ENCODE data around the gene ELF1. TPM values are rescaled to one million over a fixed set of nuclear protein-coding genes. Genes with fewer than 3 reads are reported as not detected.

The ELF1 gene
- total and polyA plus RNA-seq, 2 donors (not counting 1 experiment from before 2014, with no cell fraction given): 38.5 to 41.0 TPM

GRCh38 chr13:41002606-41003005 is 16.5 kb downstream of the ELF1 start:
- no peak for DNase-seq (ENCODE audit: low read depth in 2 of 2)
- H3K9ac ChIP-seq (ENCODE audit: insufficient read depth, low read length): no peak overlapping the region
- H3K4me2 ChIP-seq (ENCODE audit: extremely low read depth, insufficient read depth, low read length): no peak overlapping the region
- H3K4me1 ChIP-seq (ENCODE audit: control insufficient read depth, extremely low read depth, insufficient read depth, low read length): no peaks in the 10 kb centered on the region
- H4K20me1 ChIP-seq (ENCODE audit: control insufficient read depth, extremely low read depth, insufficient read depth, low read length): peaks cover 1% of the 10 kb centered on the region
- no peak overlapping the region for H3K4me3 ChIP-seq (replicated peaks in 1 of 4; ENCODE audit: control extremely low read depth in 1 of 4, insufficient read depth in 1 of 4, low read depth in 3 of 4, low read length in 4 of 4)
- H3K36me3 ChIP-seq (ENCODE audit: control insufficient read depth, insufficient read depth, low read length): no peaks in the 10 kb centered on the region
- no peaks in the 10 kb centered on the region for H3K9me3 ChIP-seq (ENCODE audit: control insufficient read depth, insufficient read depth, low read depth, low read length)
- H3K27me3 ChIP-seq (ENCODE audit: control insufficient read depth, insufficient read depth, low read length): no peaks in the 10 kb centered on the region
- peaks cover 12% of the 10 kb centered on the region for H3K79me2 ChIP-seq (ENCODE audit: control insufficient read depth, insufficient read depth, low read length)
- H3K27ac ChIP-seq (ENCODE audit: insufficient read depth, low read length): no peak overlapping the region
- no peak for TF ChIP-seq CTCF (conservative IDR thresholded peaks at IDR 0.05 in 1 of 2, IDR thresholded peaks at IDR 0.05 in 1 of 2; ENCODE audit: low read depth in 1 of 2, low read length in 2 of 2)
- no peak for TF ChIP-seq EZH2 (IDR thresholded peaks at IDR 0.05; ENCODE audit: low read length, missing control alignments)
- no peak overlapping the region for H2AFZ ChIP-seq (ENCODE audit: low read length)

DNA sequence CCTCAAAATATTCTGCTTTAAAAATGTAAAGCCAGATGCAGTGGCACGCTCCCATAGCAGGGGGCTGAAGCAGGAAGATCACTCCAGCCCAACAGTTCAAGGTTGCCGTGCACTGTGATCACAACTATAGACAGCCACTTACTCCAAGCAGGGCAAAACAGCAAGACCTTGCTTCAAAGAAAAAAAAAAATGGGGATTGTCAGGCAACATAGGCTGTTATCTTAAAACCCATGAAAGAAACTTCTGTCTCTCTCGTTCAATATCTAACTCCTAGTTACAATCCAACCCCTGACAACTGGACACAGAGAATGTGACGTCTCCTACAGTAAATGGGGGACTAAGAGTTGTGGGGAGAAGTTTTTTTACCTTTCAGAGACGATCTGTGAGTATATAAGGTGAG is 17.4 kb downstream of the ELF1 start:
- Histone ChIP-seq H3K36me3 (ENCODE audit: control insufficient read depth, insufficient read depth, low read length) (no peaks in the 10 kb centered on the region), H3K4me1 (ENCODE audit: control insufficient read depth, extremely low read depth, insufficient read depth, low read length) (no peaks in the 10 kb centered on the region), H4K20me1 (ENCODE audit: control insufficient read depth, extremely low read depth, insufficient read depth, low read length) (peaks cover 1% of the 10 kb centered on the region), H3K4me3 (replicated peaks in 1 of 4; ENCODE audit: control extremely low read depth in 1 of 4, insufficient read depth in 1 of 4, low read depth in 3 of 4, low read length in 4 of 4) (no peak overlapping the region), H3K27me3 (ENCODE audit: control insufficient read depth, insufficient read depth, low read length) (no peaks in the 10 kb centered on the region), H2AFZ (ENCODE audit: low read length) (no peak overlapping the region), H3K79me2 (ENCODE audit: control insufficient read depth, insufficient read depth, low read length) (peaks cover 7% of the 10 kb centered on the region), H3K27ac (ENCODE audit: insufficient read depth, low read length) (no peak overlapping the region), H3K9me3 (ENCODE audit: control insufficient read depth, insufficient read depth, low read depth, low read length) (no peaks in the 10 kb centered on the region), H3K4me2 (ENCODE audit: extremely low read depth, insufficient read depth, low read length) (no peak overlapping the region), H3K9ac (ENCODE audit: insufficient read depth, low read length) (no peak overlapping the region)
- DNase-seq (ENCODE audit: low read depth in 2 of 2): no peak
- no peak for TF ChIP-seq CTCF (conservative IDR thresholded peaks at IDR 0.05 in 1 of 2, IDR thresholded peaks at IDR 0.05 in 1 of 2; ENCODE audit: low read depth in 1 of 2, low read length in 2 of 2)
- no peak for TF ChIP-seq EZH2 (IDR thresholded peaks at IDR 0.05; ENCODE audit: low read length, missing control alignments)

DNA sequence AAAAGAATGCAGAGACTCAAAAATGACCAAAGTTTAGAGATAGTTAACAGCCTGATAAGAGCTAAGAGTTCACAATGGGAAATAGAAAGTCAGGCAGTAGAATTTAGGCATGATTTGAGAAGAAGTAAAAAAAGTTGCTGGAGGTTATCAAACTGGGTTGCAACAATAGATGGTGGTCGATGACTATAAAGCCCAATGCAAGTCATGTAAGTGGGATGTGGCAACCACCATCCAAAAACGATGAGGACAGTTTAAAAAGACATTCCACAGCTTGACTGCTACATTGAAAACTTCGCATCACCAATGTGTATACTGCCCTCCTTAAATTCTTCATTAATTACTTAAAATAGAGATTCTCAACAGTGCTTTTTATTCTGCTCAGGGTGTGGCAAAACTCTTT is 19.7 kb downstream of the ELF1 start:
- peaks cover 1% of the 10 kb centered on the region for H4K20me1 ChIP-seq (ENCODE audit: control insufficient read depth, extremely low read depth, insufficient read depth, low read length)
- no peak overlapping the region for H2AFZ ChIP-seq (ENCODE audit: low read length)
- no peaks in the 10 kb centered on the region for H3K4me1 ChIP-seq (ENCODE audit: control insufficient read depth, extremely low read depth, insufficient read depth, low read length)
- no peak overlapping the region for H3K4me3 ChIP-seq (replicated peaks in 1 of 4; ENCODE audit: control extremely low read depth in 1 of 4, insufficient read depth in 1 of 4, low read depth in 3 of 4, low read length in 4 of 4)
- no peaks in the 10 kb centered on the region for H3K36me3 ChIP-seq (ENCODE audit: control insufficient read depth, insufficient read depth, low read length)
- no peak overlapping the region for H3K27ac ChIP-seq (ENCODE audit: insufficient read depth, low read length)
- no peaks in the 10 kb centered on the region for H3K9me3 ChIP-seq (ENCODE audit: control insufficient read depth, insufficient read depth, low read depth, low read length)
- no peaks in the 10 kb centered on the region for H3K27me3 ChIP-seq (ENCODE audit: control insufficient read depth, insufficient read depth, low read length)
- no peak overlapping the region for H3K4me2 ChIP-seq (ENCODE audit: extremely low read depth, insufficient read depth, low read length)
- TF ChIP-seq CTCF (conservative IDR thresholded peaks at IDR 0.05 in 1 of 2, IDR thresholded peaks at IDR 0.05 in 1 of 2; ENCODE audit: low read depth in 1 of 2, low read length in 2 of 2): no peak
- no peak for TF ChIP-seq EZH2 (IDR thresholded peaks at IDR 0.05; ENCODE audit: low read length, missing control alignments)
- DNase-seq (ENCODE audit: low read depth in 2 of 2): no peak
- peaks cover 5% of the 10 kb centered on the region for H3K79me2 ChIP-seq (ENCODE audit: control insufficient read depth, insufficient read depth, low read length)
- H3K9ac ChIP-seq (ENCODE audit: insufficient read depth, low read length): no peak overlapping the region

Data from fibroblast of lung (primary cell).